Aortic smooth muscle cell (primary cell): ENCODE results near the gene BRSK1. TPM values are rescaled to one million over a fixed set of nuclear protein-coding genes. Genes with fewer than 3 reads are reported as not detected.

Experiments
- total RNA-seq: library from RNA; depleted of rRNA; stranded (reverse); fragments of >200 nt; gene quantifications from 2 replicates; pipeline ENCODE4 v1.2.3, GENCODE V29; 2014

The BRSK1 gene
- 6.7 and 7.6 TPM in 2 replicates for total RNA-seq

DNA sequence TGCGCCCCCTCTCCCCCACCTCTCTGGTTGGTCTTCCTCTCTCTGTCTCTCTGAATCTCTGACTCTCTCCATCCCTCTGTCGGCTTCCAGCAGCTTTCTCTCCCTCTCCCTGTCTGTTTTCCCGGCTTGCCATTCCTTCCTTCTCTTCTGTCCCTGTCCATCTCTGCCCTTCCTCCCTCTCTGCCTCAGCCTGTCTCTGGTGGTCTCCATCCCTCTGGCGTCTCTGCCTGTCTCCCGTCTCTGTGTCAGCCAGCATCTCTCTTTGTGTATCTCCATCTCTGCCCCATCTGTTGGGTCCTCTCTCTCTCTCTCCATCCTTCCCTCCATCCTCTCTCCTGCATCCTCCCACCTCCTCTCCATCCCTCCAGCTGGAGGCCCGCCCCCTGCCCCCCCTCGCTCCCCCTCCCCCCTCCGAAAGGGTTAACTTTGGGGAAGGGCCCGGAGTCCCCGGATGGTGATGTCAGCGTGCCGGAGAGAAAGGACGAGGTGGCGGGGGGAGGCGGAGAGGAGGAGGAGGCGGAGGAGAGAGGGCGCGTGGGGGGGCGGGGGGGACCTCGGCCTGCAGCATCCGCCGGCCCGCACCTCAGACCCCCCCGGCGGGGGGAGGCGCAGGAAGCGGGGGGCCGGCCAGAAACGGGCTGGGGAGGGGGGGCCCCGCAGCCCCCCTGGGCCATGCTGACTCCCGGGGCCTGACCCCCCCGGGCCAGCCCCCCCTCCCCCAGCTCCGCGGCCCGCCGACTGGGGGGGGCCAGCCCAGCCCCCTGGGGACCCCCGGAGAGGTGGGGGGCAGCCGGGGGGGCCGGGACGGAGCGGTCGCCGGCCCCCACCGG lies at the start of gene BRSK1:
TSS of gene BRSK1 (plus strand) at position 450 of the 830 bp plus-strand sequence. CDS start 446 bp downstream, outside the sequence.

DNA sequence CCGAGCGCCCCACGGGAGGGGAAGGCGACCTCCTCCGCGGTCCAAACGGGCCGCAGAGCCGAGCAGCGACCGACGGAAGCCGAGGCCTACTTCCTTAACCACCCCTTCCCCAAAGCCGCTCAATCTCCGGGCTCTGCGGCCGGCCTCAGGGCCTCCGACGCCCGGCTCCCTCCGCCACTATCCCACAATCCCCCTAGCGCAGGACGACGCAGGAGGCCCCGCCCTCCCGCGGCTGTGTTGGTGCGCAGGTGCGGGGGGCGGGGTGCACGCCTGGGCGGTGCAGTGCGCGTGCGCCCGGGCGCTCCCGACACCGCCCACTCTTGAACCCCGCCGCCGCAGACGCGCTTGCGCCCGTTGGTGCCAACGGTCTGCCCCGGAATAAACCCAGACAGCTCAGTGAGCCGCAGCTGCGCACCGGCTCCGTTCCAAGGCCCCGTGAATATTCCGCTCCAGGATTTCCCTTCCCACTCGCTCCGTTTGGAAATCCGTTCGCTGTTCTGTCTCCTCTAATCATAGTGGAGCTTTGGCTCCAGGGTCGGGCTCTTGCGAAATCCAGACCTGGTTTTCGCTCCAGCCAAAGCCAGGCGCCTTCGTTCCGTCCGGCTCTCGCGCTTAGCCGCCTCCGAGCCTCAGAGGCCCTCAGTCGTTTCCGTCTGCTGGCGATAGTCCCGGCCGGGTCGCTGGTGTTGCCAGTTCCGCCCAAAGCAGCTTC lies 24.8 kb upstream of the BRSK1 start, which contains the start of gene PPP6R1:
TSS of gene PPP6R1 (minus strand) at position 190 of the 712 bp plus-strand sequence. CDS start 11,914 bp downstream, outside the sequence.

DNA sequence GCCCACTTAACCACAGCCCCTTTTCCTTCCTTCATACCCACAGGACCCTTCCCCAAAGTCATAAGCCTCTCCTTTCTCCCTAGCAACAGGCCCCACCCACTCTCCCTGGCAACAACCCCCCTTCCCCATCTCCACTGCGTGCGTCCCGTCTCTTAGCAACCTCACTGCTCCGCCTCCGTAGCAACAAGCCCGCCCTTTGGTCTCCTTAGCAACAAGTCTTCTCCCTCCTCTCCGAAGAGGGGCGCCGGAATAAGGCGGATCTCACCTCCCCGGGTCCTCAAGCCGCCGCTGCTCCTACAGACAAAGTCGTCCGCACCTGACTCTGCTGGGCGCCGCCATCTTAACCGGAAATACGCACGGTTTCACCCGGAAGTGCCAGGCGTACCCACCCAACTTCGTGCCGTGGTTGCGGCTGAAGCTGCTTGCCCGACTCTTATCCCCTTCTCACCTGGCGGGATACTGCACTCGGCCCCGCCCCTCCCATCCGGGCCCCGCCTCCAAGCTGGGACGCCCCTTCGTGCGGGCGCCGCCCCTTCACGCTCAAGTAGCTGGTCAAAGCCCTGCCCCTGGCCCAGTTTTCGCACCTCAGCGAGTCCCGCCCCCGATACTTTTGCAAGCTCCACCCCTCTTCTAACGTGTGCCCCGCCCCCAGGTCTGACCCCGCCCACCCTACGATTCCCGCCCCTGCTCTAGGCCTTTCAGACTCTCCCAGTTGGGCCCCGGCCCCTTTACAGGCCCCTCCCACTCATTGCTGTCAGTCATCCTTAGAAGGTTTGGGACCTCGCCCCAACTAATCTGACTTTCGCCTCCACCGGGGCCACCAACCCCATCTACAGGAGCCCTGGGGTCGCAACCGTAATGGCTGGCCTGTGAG lies 3.8 kb upstream of the BRSK1 start, which contains the start of gene HSPBP1:
TSS of gene HSPBP1 (minus strand) at position 341 of the 874 bp plus-strand sequence. CDS start 502 bp downstream, outside the sequence.

DNA sequence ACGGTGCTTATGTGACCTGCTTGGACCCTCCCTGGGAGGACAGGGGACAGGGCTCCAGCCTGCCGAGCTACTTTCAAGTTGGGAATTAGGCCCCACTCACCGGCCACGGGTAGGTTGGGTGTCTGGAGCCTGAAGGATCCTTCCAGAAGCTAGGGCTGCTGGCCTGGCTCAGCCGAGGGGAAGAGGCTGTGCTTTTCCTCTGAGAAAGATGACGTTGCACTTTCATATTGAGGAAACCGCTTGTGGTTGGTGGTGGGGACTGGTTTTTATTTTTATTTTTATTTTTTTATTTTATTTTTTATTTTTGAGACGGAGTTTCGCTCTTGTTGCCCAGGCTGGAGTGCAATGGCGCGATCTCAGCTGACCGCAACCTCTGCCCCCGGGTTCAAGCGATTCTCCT lies 41.4 kb downstream of the BRSK1 start, which contains the start of gene TMEM150B:
TSS of gene TMEM150B (minus strand) at position 170 of the 400 bp plus-strand sequence. CDS start 4,305 bp downstream, outside the sequence.

DNA sequence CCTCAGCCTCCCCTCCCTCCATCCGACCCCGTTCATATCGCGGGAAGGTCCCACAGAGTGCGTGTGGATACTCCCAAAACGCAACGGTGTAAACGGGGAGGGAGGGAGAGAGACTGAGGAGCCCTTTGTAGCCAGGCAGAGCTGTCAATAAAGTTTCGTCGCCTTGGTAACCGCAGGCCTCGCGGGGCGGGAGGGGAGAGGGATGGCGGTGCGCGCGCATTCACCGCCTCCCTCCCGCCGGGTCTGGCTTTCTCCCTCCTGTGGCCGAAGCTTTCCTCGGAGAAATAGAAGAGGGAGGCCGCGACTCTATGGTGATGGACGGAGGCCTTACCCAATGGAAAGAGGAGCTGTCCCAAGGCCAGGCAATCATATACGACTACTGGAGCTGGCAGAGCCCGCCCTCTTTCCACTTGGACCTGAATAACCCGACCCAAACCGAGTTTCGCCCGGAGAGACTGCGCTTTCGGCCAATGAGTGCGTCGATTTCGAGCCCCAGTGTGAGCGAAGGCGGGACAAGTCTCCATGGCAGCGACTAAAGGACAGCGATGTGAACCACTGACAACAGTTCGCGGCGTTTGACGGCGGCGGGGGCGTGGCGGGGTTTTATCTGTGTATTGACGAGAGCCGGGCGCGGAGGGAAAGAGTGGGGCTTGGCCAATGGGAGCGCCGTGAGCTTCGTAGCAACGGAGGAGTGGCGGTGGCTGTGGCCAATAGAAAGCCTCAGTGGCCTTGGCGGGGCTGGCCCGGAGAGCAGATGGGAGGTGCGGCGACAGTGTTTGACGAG lies 55.5 kb downstream of the BRSK1 start, which contains the start of gene KMT5C:
TSS of gene KMT5C (plus strand) at position 772 of the 784 bp plus-strand sequence. CDS start 2,061 bp downstream, outside the sequence.

DNA sequence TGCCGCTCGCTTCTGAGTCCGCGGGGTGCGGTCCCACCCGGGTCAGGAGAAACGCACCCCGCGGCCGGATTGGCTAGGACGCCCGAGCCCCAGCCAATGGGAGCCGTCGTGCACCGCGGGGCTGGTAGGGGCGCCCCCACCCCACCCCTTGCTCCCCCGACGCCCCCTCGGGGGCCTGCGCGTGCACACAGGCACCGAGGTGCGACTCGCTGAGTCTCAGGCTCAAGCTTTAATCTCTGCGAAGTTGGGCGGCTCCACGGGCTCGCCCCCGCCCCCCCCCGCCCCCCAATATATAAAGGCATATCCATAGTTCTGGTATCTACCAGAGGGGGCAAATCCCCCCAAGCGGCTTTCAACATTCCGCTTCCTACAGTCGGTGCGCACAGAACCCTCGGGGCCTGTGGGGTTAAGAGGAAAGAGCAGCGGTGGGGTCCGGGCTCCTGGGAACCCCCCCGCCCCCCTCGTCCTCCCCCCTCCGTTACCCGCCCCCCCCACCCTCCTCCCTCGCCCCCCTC lies 71.0 kb downstream of the BRSK1 start, which contains the start of gene COX6B2:
TSS of gene COX6B2 (minus strand) at position 22 of the 515 bp plus-strand sequence. CDS start 198 bp downstream, outside the sequence.

Other genes starting within 250 kb of the BRSK1 start
- not detected in 2 replicates for gene GP6, start 245.7 kb upstream of the BRSK1 start, total RNA-seq
- 7.3 and 9.5 TPM in 2 replicates for gene RDH13, start 220.8 kb upstream of the BRSK1 start, total RNA-seq
- 0.53 and 0.75 TPM in 2 replicates for gene EPS8L1, start 208.1 kb upstream of the BRSK1 start, total RNA-seq
- 35.0 and 37.6 TPM in 2 replicates for gene PPP1R12C, start 166.4 kb upstream of the BRSK1 start, total RNA-seq
- 1.2 and 1.7 TPM in 2 replicates for gene TNNT1, start 134.8 kb upstream of the BRSK1 start, total RNA-seq
- not detected in 2 replicates for gene TNNI3, start 126.3 kb upstream of the BRSK1 start, total RNA-seq
- gene DNAAF3, start 117.4 kb upstream of the BRSK1 start, total RNA-seq = 0.40 and 0.44 TPM in 2 replicates
- under 0.01 and 0.26 TPM in 2 replicates for gene SYT5, start 103.7 kb upstream of the BRSK1 start, total RNA-seq
- gene PTPRH, start 74.5 kb upstream of the BRSK1 start, total RNA-seq = 3.5 and 6.1 TPM in 2 replicates
- 0.81 and 1.5 TPM in 2 replicates for gene TMEM86B, start 55.2 kb upstream of the BRSK1 start, total RNA-seq
- gene PPP6R1, start 25.0 kb upstream of the BRSK1 start, total RNA-seq = 27.7 and 30.8 TPM in 2 replicates
- 17.0 and 21.7 TPM in 2 replicates for gene HSPBP1, start 3.9 kb upstream of the BRSK1 start, total RNA-seq
- not detected in 2 replicates for gene TMEM150B, start 41.3 kb downstream of the BRSK1 start, total RNA-seq
- gene KMT5C, start 55.9 kb downstream of the BRSK1 start, total RNA-seq = 4.8 and 6.7 TPM in 2 replicates
- gene COX6B2, start 70.7 kb downstream of the BRSK1 start, total RNA-seq = not detected in 2 replicates
- gene GARIN5B, start 79.3 kb downstream of the BRSK1 start, total RNA-seq = not detected in 2 replicates
- gene IL11, start 86.5 kb downstream of the BRSK1 start, total RNA-seq = 1.1 and 14.9 TPM in 2 replicates
- gene TMEM190, start 92.8 kb downstream of the BRSK1 start, total RNA-seq = not detected in 2 replicates
- gene TMEM238, start 100.3 kb downstream of the BRSK1 start, total RNA-seq = 0.12 and 0.26 TPM in 2 replicates
- 153 and 182 TPM in 2 replicates for gene RPL28, start 101.9 kb downstream of the BRSK1 start, total RNA-seq
- gene UBE2S, start 123.8 kb downstream of the BRSK1 start, total RNA-seq = 73.4 and 105 TPM in 2 replicates
- not detected in 2 replicates for gene SHISA7, start 159.3 kb downstream of the BRSK1 start, total RNA-seq
- 49.1 and 52.8 TPM in 2 replicates for gene ISOC2, start 177.6 kb downstream of the BRSK1 start, total RNA-seq
- gene C19orf85, start 180.8 kb downstream of the BRSK1 start, total RNA-seq = not detected in 2 replicates
- gene ZNF628, start 192.6 kb downstream of the BRSK1 start, total RNA-seq = 0.66 and 0.87 TPM in 2 replicates
- gene NAT14, start 201.2 kb downstream of the BRSK1 start, total RNA-seq = 13.7 and 14.4 TPM in 2 replicates
- 12.8 and 30.4 TPM in 2 replicates for gene SSC5D, start 204.4 kb downstream of the BRSK1 start, total RNA-seq